NB4 (cell line): ENCODE results near the gene PAX1.

ENCODE experiments used
- MYC ChIP-seq: IDR thresholded peaks from 2 replicates; pipeline ENCODE4 v1.6.1; 2011; ENCODE audit warnings: low read depth, low read length
- POLR2A ChIP-seq: IDR thresholded peaks from 2 replicates; pipeline ENCODE4 v1.6.1; 2011; ENCODE audit warnings: mild to moderate bottlenecking; ENCODE audit not compliant: insufficient read length; ENCODE audit errors: extremely low read depth

DNA sequence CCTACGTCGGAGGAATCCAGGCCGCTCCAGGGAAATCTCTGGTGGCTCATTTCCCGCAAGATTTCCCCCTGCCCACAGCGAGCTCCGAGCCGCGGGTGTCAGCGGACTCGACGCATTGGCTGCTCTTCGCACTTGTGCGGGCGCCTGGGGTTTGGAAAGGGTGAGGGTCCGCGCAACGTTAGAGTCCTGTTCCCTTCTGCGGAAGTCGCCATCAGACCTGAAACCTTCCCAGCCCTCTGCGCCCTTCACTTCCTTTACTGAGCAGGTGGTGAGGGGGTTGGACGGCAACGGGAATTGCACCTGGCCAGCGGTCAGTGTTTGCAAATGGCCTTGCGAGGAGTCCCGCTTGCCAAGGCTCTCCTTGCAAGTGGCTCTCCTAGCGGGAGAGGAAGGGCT lies 8.4 kb downstream of the PAX1 start:
- TF ChIP-seq MYC (no peak), POLR2A (no peak)
